Stimulated activated CD8-positive, alpha-beta memory T cell treated with anti-CD3 and anti-CD28 coated beads, Interleukin-12 subunit alpha, Interleukin-12 subunit beta, amount 100 ng/mL, for 1 hour (primary cell): ENCODE results near the gene OR4C16.

Experiments used
- DNase-seq: peaks from one replicate; pipeline ENCODE4 v3.0.0-alpha.2; 2020; ENCODE audit warnings: low read depth

OR4C16 gene, protein sequence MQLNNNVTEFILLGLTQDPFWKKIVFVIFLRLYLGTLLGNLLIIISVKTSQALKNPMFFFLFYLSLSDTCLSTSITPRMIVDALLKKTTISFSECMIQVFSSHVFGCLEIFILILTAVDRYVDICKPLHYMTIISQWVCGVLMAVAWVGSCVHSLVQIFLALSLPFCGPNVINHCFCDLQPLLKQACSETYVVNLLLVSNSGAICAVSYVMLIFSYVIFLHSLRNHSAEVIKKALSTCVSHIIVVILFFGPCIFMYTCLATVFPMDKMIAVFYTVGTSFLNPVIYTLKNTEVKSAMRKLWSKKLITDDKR

DNA sequence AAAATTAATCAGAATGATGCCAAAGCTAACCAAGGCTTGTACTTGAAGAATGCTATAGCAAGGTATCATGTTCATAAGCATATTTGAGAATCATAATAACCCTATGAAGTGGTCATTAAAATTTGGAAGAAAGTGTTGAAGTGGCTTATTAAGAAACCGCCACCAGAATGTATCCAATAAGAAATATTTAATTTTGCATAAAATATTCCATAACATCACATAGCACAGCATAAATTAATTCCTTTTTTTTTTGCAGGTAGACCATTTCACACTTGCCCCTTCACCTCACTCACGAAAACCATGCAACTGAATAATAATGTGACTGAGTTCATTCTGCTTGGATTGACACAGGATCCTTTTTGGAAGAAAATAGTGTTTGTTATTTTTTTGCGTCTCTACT, at the start of gene OR4C16:
TSS of gene OR4C16 (plus strand) at position 301 of the 400 bp plus-strand sequence. CDS start at position 301, 0 bp downstream.
- DNase-seq: no peak

DNA sequence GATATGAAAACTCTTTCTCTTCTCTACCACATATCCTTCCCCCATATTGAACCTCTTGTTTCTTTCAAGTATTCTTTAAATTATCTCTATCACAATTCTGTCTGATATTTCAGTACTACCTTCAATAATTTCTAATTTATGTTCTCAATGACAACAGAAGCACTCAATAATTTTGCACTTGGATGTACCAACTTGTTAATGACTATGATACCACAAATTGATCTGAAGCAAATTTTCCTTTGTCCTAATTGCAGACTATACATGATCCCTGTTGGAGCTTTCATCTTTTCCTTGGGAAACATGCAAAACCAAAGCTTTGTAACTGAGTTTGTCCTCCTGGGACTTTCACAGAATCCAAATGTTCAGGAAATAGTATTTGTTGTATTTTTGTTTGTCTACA, 17.8 kb upstream of the OR4C16 start, which contains the start of gene OR4C15:
TSS of gene OR4C15 (plus strand) at position 301 of the 400 bp plus-strand sequence. CDS start at position 301, 0 bp downstream.
- no peak for DNase-seq

DNA sequence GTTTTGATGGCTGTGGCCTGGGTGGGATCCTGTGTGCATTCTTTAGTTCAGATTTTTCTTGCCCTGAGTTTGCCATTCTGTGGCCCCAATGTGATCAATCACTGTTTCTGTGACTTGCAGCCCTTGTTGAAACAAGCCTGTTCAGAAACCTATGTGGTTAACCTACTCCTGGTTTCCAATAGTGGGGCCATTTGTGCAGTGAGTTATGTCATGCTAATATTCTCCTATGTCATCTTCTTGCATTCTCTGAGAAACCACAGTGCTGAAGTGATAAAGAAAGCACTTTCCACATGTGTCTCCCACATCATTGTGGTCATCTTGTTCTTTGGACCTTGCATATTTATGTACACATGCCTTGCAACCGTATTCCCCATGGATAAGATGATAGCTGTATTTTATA, 620 bp downstream of the OR4C16 start:
- DNase-seq: no peak

DNA sequence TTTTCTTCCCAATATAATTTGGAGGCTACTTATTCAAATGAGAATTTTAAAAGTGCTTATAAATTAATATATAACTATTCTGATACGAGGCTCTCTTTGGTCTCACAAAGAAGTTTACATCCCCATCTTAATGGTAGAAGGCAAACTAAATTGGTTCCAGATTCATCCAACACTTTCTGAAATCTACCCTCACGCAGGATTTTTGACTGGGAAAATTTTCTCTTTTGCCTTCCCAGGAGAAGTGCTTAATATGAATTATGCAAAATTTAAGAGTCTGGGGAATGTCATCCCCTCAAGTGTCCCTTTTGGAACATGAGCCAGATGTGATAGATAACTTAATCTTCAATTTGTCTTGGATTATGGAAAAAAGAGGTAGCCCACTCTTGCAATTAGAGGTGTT, 35.6 kb downstream of the OR4C16 start, which contains the start of gene OR4C11:
TSS of gene OR4C11 (minus strand) at position 101 of the 400 bp plus-strand sequence. CDS start 3,272 bp downstream, outside the sequence.
- DNase-seq: no peak
